H9 (cell line): ENCODE measurements around the gene MICU1. TPM values are rescaled to one million over a fixed set of nuclear protein-coding genes. Genes with fewer than 3 reads are reported as not detected.

Source experiments
- DNase-seq: peaks from one replicate; pipeline ENCODE4 v3.0.0-alpha.2; 2017
- H2AFZ ChIP-seq: one replicate; pipeline ENCODE4 v1.6.1; 2013; ENCODE audit warnings: mild to moderate bottlenecking, low read length, control low read depth, moderate library complexity
- H2AK5ac ChIP-seq: 2 replicates; pipeline ENCODE4 v1.6.1; 2013; ENCODE audit warnings: low read length, control low read depth, mixed read lengths; ENCODE audit not compliant: insufficient read length
- H2BK120ac ChIP-seq: one replicate; pipeline ENCODE4 v1.6.1; 2013; ENCODE audit warnings: low read depth, mild to moderate bottlenecking, low read length, control low read depth, inconsistent platforms; ENCODE audit not compliant: poor library complexity, severe bottlenecking
- H2BK12ac ChIP-seq: 2 replicates; pipeline ENCODE4 v1.6.1; 2013; ENCODE audit warnings: low read length, control low read depth, mixed read lengths, low read depth; ENCODE audit not compliant: insufficient read length
- H2BK15ac ChIP-seq: 2 replicates; pipeline ENCODE4 v1.6.1; 2013; ENCODE audit warnings: low read depth, low read length, control low read depth
- H2BK20ac ChIP-seq: one replicate; pipeline ENCODE4 v1.6.1; 2013; ENCODE audit warnings: low read depth, mild to moderate bottlenecking, low read length, control low read depth, inconsistent platforms; ENCODE audit not compliant: poor library complexity, severe bottlenecking
- H2BK5ac ChIP-seq: 2 replicates; pipeline ENCODE4 v1.6.1; 2013; ENCODE audit warnings: low read length, control low read depth, mixed read lengths; ENCODE audit not compliant: insufficient read length
- H3K14ac ChIP-seq: 2 replicates; pipeline ENCODE4 v1.6.1; 2013; ENCODE audit warnings: low read length, control low read depth; ENCODE audit not compliant: insufficient read depth
- H3K18ac ChIP-seq: 2 replicates; pipeline ENCODE4 v1.6.1; 2013; ENCODE audit warnings: low read depth, mild to moderate bottlenecking, mixed read lengths, low read length, control low read depth; ENCODE audit not compliant: insufficient read length
- H3K23ac ChIP-seq: 2 replicates; pipeline ENCODE4 v1.6.1; 2013; ENCODE audit warnings: low read length, control low read depth, mixed read lengths, low read depth; ENCODE audit not compliant: insufficient read length
- H3K23me2 ChIP-seq: 2 replicates; pipeline ENCODE4 v1.6.1; 2013; ENCODE audit warnings: low read depth, mild to moderate bottlenecking, mixed read lengths, low read length, control low read depth; ENCODE audit not compliant: insufficient read length, poor library complexity, severe bottlenecking
- H3K27ac ChIP-seq: 2 replicates; pipeline ENCODE4 v1.5.1; 2013; ENCODE audit warnings: low read length, control low read depth, mixed read lengths, low read depth; ENCODE audit not compliant: insufficient read length
- H3K27me3 ChIP-seq: 2 replicates; pipeline ENCODE4 v1.6.1; 2013; ENCODE audit warnings: low read length, control low read depth, inconsistent platforms; ENCODE audit not compliant: insufficient read depth
- H3K4ac ChIP-seq: 2 replicates; pipeline ENCODE4 v1.6.1; 2013; ENCODE audit warnings: low read depth, mild to moderate bottlenecking, control low read depth, inconsistent platforms, low read length, moderate library complexity
- H3K4me1 ChIP-seq: 2 replicates; pipeline ENCODE4 v1.6.1; 2013; ENCODE audit warnings: low read length, control low read depth, inconsistent platforms; ENCODE audit not compliant: insufficient read depth
- H3K4me2 ChIP-seq: 2 replicates; pipeline ENCODE4 v1.6.1; 2013; ENCODE audit warnings: low read length, control low read depth, mixed read lengths; ENCODE audit not compliant: insufficient read length, insufficient read depth
- H3K56ac ChIP-seq: 2 replicates; pipeline ENCODE4 v1.6.1; 2013; ENCODE audit warnings: low read depth, mild to moderate bottlenecking, mixed read lengths, low read length, control low read depth; ENCODE audit not compliant: insufficient read length
- H3K79me1 ChIP-seq: 2 replicates; pipeline ENCODE4 v1.6.1; 2013; ENCODE audit warnings: low read depth, mild to moderate bottlenecking, moderate library complexity, low read length, control low read depth, inconsistent platforms; ENCODE audit not compliant: insufficient read depth, poor library complexity, severe bottlenecking
- H3K79me2 ChIP-seq: 2 replicates; pipeline ENCODE4 v1.6.1; 2013; ENCODE audit warnings: low read length, control low read depth, inconsistent platforms; ENCODE audit not compliant: insufficient read depth
- H3K9ac ChIP-seq: 2 replicates; pipeline ENCODE4 v1.6.1; 2013; ENCODE audit warnings: low read length, control low read depth, mixed read lengths; ENCODE audit not compliant: insufficient read length; ENCODE audit errors: extremely low read depth
- H3K9me3 ChIP-seq: one replicate; pipeline ENCODE4 v1.6.1; 2013; ENCODE audit warnings: low read depth, low read length, inconsistent platforms; ENCODE audit not compliant: control insufficient read depth
- H3T11ph ChIP-seq: one replicate; pipeline ENCODE4 v1.6.1; 2013; ENCODE audit warnings: mild to moderate bottlenecking, low read length, control low read depth, inconsistent platforms
- H4K20me1 ChIP-seq: one replicate; pipeline ENCODE4 v1.6.1; 2013; ENCODE audit not compliant: control insufficient read depth, insufficient read length, insufficient read depth
- H4K5ac ChIP-seq: 2 replicates; pipeline ENCODE4 v1.6.1; 2013; ENCODE audit warnings: low read depth, mild to moderate bottlenecking, mixed read lengths, low read length, control low read depth; ENCODE audit not compliant: insufficient read length
- H4K8ac ChIP-seq: replicated peaks from 2 replicates; pipeline ENCODE4 v1.6.1; 2013; ENCODE audit warnings: low read length, control low read depth, mixed read lengths, low read depth; ENCODE audit not compliant: insufficient read length
- H4K91ac ChIP-seq: 2 replicates; pipeline ENCODE4 v1.6.1; 2013; ENCODE audit warnings: low read depth, mild to moderate bottlenecking, moderate library complexity, mixed read lengths, low read length, control low read depth; ENCODE audit not compliant: insufficient read length
- H3K27ac Mint-ChIP-seq, 3 experiments: 2 replicates in 2 of 3; 3 replicates in 1 of 3; pipeline ENCODE4 v1.8.0; 2020 to 2021; ENCODE audit warnings: mixed read lengths in 3 of 3, mild to moderate bottlenecking in 1 of 3, moderate library complexity in 1 of 3
- H3K27me3 Mint-ChIP-seq: 2 replicates; pipeline ENCODE4 v1.8.0; 2021; ENCODE audit warnings: low read depth, mild to moderate bottlenecking, moderate library complexity, mixed read lengths
- H3K36me3 Mint-ChIP-seq, 3 experiments: 2 replicates in 2 of 3; 3 replicates in 1 of 3; pipeline ENCODE4 v1.8.0; 2020 to 2021; ENCODE audit warnings: low read depth in 3 of 3, mixed read lengths in 3 of 3; ENCODE audit not compliant: insufficient read depth in 1 of 3
- H3K4me1 Mint-ChIP-seq, 2 experiments: 2 replicates each; pipeline ENCODE4 v1.8.0; 2020; ENCODE audit warnings: mixed read lengths in 2 of 2
- H3K4me3 Mint-ChIP-seq, 2 experiments: 2 replicates in 1 of 2; 3 replicates in 1 of 2; pipeline ENCODE4 v1.8.0; 2020 to 2021; ENCODE audit warnings: mild to moderate bottlenecking in 2 of 2, mixed read lengths in 2 of 2, moderate library complexity in 1 of 2
- H3K9me3 Mint-ChIP-seq, 2 experiments: 2 replicates in 1 of 2; 3 replicates in 1 of 2; pipeline ENCODE4 v1.8.0; 2020; ENCODE audit warnings: mild to moderate bottlenecking in 2 of 2, mixed read lengths in 2 of 2, moderate library complexity in 1 of 2
- WGBS: extraction: QIAGEN DNeasy Blood & Tissue Kit; methylation state at CpG from one replicate; pipeline ENCODE4 v1.1.7; 2013; ENCODE audit warnings: missing lambda C conversion rate, low lambda C conversion rate, mixed read lengths; ENCODE audit not compliant: insufficient read length; ENCODE audit errors: extremely low coverage; 5-methylcytosine and 5-hydroxymethylcytosine counted together
- total RNA-seq: library from RNA; stranded (reverse); gene quantifications from 2 replicates; pipeline ENCODE4 v1.2.1, GENCODE V29; 2021
- TF ChIP-seq, protein P1 (sequence below): fragments of 200-600 bp; sonication (generic); conservative IDR thresholded peaks from 3 replicates; pipeline ENCODE4 v1.8.0; 2021; ENCODE audit warnings: antibody characterized with exemption, mild to moderate bottlenecking

Gene MICU1
- total RNA-seq, 1 experiment from 2014 or later: 33.2 TPM

GRCh38 chr10:72667207-72667864 lies 41.5 kb upstream of the MICU1 start:
- TF ChIP-seq, protein P1, sequence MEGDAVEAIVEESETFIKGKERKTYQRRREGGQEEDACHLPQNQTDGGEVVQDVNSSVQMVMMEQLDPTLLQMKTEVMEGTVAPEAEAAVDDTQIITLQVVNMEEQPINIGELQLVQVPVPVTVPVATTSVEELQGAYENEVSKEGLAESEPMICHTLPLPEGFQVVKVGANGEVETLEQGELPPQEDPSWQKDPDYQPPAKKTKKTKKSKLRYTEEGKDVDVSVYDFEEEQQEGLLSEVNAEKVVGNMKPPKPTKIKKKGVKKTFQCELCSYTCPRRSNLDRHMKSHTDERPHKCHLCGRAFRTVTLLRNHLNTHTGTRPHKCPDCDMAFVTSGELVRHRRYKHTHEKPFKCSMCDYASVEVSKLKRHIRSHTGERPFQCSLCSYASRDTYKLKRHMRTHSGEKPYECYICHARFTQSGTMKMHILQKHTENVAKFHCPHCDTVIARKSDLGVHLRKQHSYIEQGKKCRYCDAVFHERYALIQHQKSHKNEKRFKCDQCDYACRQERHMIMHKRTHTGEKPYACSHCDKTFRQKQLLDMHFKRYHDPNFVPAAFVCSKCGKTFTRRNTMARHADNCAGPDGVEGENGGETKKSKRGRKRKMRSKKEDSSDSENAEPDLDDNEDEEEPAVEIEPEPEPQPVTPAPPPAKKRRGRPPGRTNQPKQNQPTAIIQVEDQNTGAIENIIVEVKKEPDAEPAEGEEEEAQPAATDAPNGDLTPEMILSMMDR: no peak
- no peaks in the 10 kb centered on the region for H3K27me3 ChIP-seq
- H4K5ac ChIP-seq: no peak overlapping the region
- H3K79me1 ChIP-seq: no peaks in the 10 kb centered on the region
- H2AK5ac ChIP-seq: no peak overlapping the region
- H2BK20ac ChIP-seq: no peak overlapping the region
- H4K8ac ChIP-seq: no peak overlapping the region
- DNase-seq: no peak
- no peak overlapping the region for H3K4ac ChIP-seq
- no peaks in the 10 kb centered on the region for H3K9me3 ChIP-seq
- H2AFZ ChIP-seq: no peak overlapping the region
- Mint-ChIP-seq H3K9me3 (no peaks in the 10 kb centered on the region), H3K27ac (no peak overlapping the region), H3K4me1 (no peaks in the 10 kb centered on the region), H3K27me3 (no peaks in the 10 kb centered on the region), H3K36me3 (no peaks in the 10 kb centered on the region), H3K4me3 (no peak overlapping the region)
- no peak overlapping the region for H3K56ac ChIP-seq
- no peak overlapping the region for H3K14ac ChIP-seq
- no peak overlapping the region for H3K9ac ChIP-seq
- no peak overlapping the region for H2BK12ac ChIP-seq
- no peak overlapping the region for H4K91ac ChIP-seq
- no peaks in the 10 kb centered on the region for H3K4me1 ChIP-seq
- no peak overlapping the region for H3K27ac ChIP-seq
- no peaks in the 10 kb centered on the region for H3K79me2 ChIP-seq
- H3K18ac ChIP-seq: no peak overlapping the region
- no peak overlapping the region for H2BK15ac ChIP-seq
- no peak overlapping the region for H3K4me2 ChIP-seq
- H2BK5ac ChIP-seq: no peak overlapping the region
- H3K23me2 ChIP-seq: no peaks in the 10 kb centered on the region
- H3T11ph ChIP-seq: no peak overlapping the region
- H3K23ac ChIP-seq: no peak overlapping the region
- no peaks in the 10 kb centered on the region for H4K20me1 ChIP-seq
- no peak overlapping the region for H2BK120ac ChIP-seq
- WGBS: no CpG with 5 or more reads among the region's 3 CpGs
